ENCODE results near the gene SPIN2B. TPM values are rescaled to one million over a fixed set of nuclear protein-coding genes. Genes with fewer than 3 reads are reported as not detected.
"Not testable (repeated sequence)": the region's sequence is repeated elsewhere in the genome, so short reads cannot be mapped to it uniquely, and the experiment has no call there.

The SPIN2B gene
- 9.1 and 13.4 TPM in 2 replicates for total RNA-seq (2021)
- Bru-seq, nascent RNA: percentile 68 among the genes with signal in this experiment
- BruChase-seq, experiment 1, labeled RNA remaining after a 2-hour chase: percentile 77 among the genes with signal in this experiment
- BruChase-seq, experiment 2, labeled RNA remaining after a 6-hour chase: percentile 75 among the genes with signal in this experiment
- long read RNA-seq, transcript SPIN2B-202 (2 exons, 1,258 nt): major isoform, 6 of 15 reads
- long read RNA-seq, partial matches to known transcripts: 2 of 15 reads
- long read RNA-seq, other reads (novel, unspliced or antisense): 5 of 15 reads

DNA sequence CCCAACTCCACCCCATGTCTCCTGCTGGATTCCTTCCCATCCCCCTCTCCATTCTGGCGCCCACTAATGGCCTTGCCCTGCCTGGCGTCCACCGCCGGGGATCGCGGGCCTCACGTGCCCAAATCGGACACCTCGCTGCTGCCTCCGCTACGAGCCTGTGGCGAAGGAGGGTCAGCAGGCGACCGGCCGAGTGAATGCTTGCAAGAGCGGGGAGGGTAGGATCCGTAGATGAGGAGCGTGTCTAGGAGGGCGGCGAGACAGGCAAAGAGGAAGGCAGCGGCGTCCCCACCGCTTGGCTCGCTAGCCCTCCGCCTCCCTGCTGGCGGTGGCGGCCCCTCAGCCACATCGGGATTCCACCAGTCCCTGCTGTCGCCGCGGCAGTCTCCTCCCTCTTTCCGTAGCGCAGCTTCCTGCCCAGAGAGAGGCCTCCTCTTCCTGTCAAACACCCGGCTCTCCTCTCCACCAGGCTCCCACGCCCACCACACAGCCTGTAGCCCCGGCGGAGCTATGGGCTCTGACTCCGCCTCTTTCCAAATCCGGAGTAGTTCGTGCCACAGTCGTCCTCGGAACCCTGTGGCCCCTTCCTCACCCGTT is at the start of gene SPIN2B:
SPIN2B (minus strand) TSS at position 387 of the 594 bp plus-strand sequence.
- peak within 1 kb of the TSS; percentile 71 for H3K27ac ChIP-seq (ENCODE audit: low read depth, low read length, poor library complexity, severe bottlenecking)
- H3K36me3 ChIP-seq (ENCODE audit: insufficient read depth, low read length, poor library complexity, severe bottlenecking): no peaks in the 10 kb centered on the region
- ChIA-PET CTCF (no interaction called here), POLR2A (ENCODE audit: low non-redundant PET) (interaction anchor here (0.6 kb wide), 1 partner anchor 1024 kb away, joined by 17 read pairs; no protein-coding TSS in a partner anchor)
- intact Hi-C loops (cut with micrococcal nuclease; ENCODE audit: unreplicated experiment): no loop called here
- peak within 1 kb of the TSS; percentile 57 for H3K4me3 ChIP-seq (ENCODE audit: low read depth, low read length, poor library complexity, severe bottlenecking)
- no peaks in the 10 kb centered on the region for H3K4me1 ChIP-seq (ENCODE audit: insufficient read depth, low read length, poor library complexity, severe bottlenecking)
- H3K27me3 ChIP-seq (replicated peaks; ENCODE audit: insufficient read depth, low read depth, low read length, poor library complexity): no peaks in the 10 kb centered on the region
- TF ChIP-seq EZH2 (IDR thresholded peaks at IDR 0.05; ENCODE audit: borderline replicate concordance, low read depth, low read length, poor library complexity, severe bottlenecking): no peak
- TF ChIP-seq, protein P1, sequence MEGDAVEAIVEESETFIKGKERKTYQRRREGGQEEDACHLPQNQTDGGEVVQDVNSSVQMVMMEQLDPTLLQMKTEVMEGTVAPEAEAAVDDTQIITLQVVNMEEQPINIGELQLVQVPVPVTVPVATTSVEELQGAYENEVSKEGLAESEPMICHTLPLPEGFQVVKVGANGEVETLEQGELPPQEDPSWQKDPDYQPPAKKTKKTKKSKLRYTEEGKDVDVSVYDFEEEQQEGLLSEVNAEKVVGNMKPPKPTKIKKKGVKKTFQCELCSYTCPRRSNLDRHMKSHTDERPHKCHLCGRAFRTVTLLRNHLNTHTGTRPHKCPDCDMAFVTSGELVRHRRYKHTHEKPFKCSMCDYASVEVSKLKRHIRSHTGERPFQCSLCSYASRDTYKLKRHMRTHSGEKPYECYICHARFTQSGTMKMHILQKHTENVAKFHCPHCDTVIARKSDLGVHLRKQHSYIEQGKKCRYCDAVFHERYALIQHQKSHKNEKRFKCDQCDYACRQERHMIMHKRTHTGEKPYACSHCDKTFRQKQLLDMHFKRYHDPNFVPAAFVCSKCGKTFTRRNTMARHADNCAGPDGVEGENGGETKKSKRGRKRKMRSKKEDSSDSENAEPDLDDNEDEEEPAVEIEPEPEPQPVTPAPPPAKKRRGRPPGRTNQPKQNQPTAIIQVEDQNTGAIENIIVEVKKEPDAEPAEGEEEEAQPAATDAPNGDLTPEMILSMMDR (conservative IDR thresholded peaks at IDR 0.05; ENCODE audit: low read depth, low read length): no peak
- peak; percentile 93 for DNase-seq (ENCODE audit: low spot score)
- no peaks in the 10 kb centered on the region for H3K9me3 ChIP-seq (ENCODE audit: low read depth, low read length, poor library complexity, severe bottlenecking)
- BruUV-seq (replicated peaks): no TSS peak

DNA sequence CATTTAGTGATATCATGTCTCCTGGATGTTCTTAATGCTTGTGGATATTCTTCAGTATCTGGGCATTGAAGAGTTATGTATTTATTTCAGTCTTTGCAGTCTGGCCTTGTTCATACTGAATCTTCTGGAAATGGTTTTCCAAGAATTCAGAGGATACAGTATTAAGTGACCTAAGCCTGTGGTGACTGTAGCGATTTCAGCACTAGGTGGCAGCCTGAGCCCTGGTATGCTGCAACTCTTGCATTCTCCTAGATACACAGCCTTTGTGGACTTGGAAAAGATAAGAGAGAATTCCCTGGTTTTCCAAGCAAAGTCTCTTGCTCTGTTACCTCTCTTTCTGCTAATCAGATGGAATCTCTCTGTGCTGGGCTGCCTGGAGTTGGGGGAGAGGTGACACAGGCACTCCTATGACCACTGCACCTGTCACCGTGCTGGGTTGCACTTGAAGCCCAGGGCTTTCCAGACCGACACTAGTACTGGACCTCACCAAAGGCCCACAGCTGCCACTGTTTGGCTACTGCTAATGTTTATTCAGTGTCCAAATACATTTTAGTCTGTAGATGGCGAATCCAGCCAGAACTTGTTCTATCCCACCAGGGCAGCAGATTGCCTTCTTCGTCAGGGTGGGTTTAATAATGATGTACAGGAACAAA is 35.2 kb upstream of the SPIN2B start:
- no peak overlapping the region for H3K27ac ChIP-seq (ENCODE audit: low read depth, low read length, poor library complexity, severe bottlenecking)
- no peaks in the 10 kb centered on the region for H3K27me3 ChIP-seq (replicated peaks; ENCODE audit: insufficient read depth, low read depth, low read length, poor library complexity)
- no TSS peak for BruUV-seq (replicated peaks)
- no peak overlapping the region for H3K4me3 ChIP-seq (ENCODE audit: low read depth, low read length, poor library complexity, severe bottlenecking)
- H3K36me3 ChIP-seq (ENCODE audit: insufficient read depth, low read length, poor library complexity, severe bottlenecking): no peaks in the 10 kb centered on the region
- H3K9me3 ChIP-seq (ENCODE audit: low read depth, low read length, poor library complexity, severe bottlenecking): no peaks in the 10 kb centered on the region
- DNase-seq (ENCODE audit: low spot score): peak; percentile 49
- intact Hi-C loops (cut with micrococcal nuclease; ENCODE audit: unreplicated experiment): loop anchor here (2.0 kb wide), 1 partner anchor 298 kb away; no protein-coding TSS in a partner anchor
- ChIA-PET CTCF (no interaction called here), POLR2A (ENCODE audit: low non-redundant PET) (no interaction called here)
- TF ChIP-seq, protein P1 (conservative IDR thresholded peaks at IDR 0.05; ENCODE audit: low read depth, low read length): peak; percentile 59
- no peak for TF ChIP-seq EZH2 (IDR thresholded peaks at IDR 0.05; ENCODE audit: borderline replicate concordance, low read depth, low read length, poor library complexity, severe bottlenecking)
- H3K4me1 ChIP-seq (ENCODE audit: insufficient read depth, low read length, poor library complexity, severe bottlenecking): no peaks in the 10 kb centered on the region

DNA sequence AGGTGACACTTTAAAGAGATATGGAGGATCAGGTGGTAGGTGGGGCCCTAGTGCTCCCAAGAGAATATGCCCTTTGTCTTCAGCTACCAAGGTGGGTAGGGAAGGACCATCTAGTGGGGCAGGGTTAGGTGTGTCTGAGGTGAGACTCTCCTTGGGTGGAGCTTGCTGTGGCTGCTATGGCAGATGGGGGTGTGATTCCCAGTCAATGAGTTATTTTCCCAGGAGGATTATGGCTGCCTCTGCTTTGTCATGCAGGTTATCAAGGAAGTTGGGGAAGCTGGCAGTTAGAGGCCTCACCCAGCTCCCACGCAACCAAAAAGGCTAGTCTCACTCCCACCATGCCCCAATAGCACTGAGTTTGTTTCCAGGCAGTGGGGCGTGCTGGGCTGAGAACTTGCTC is 33.8 kb upstream of the SPIN2B start:
- H3K4me3 ChIP-seq (ENCODE audit: low read depth, low read length, poor library complexity, severe bottlenecking): no peak overlapping the region
- no peak overlapping the region for H3K27ac ChIP-seq (ENCODE audit: low read depth, low read length, poor library complexity, severe bottlenecking)
- no peaks in the 10 kb centered on the region for H3K36me3 ChIP-seq (ENCODE audit: insufficient read depth, low read length, poor library complexity, severe bottlenecking)
- H3K27me3 ChIP-seq (replicated peaks; ENCODE audit: insufficient read depth, low read depth, low read length, poor library complexity): no peaks in the 10 kb centered on the region
- ChIA-PET POLR2A (ENCODE audit: low non-redundant PET) (no interaction called here), CTCF (no interaction called here)
- no TSS peak for BruUV-seq (replicated peaks)
- DNase-seq (ENCODE audit: low spot score): no peak
- no peaks in the 10 kb centered on the region for H3K4me1 ChIP-seq (ENCODE audit: insufficient read depth, low read length, poor library complexity, severe bottlenecking)
- no peaks in the 10 kb centered on the region for H3K9me3 ChIP-seq (ENCODE audit: low read depth, low read length, poor library complexity, severe bottlenecking)
- intact Hi-C loops (cut with micrococcal nuclease; ENCODE audit: unreplicated experiment): no loop called here
- TF ChIP-seq, protein P1 (conservative IDR thresholded peaks at IDR 0.05; ENCODE audit: low read depth, low read length): no peak
- TF ChIP-seq EZH2 (IDR thresholded peaks at IDR 0.05; ENCODE audit: borderline replicate concordance, low read depth, low read length, poor library complexity, severe bottlenecking): no peak

DNA sequence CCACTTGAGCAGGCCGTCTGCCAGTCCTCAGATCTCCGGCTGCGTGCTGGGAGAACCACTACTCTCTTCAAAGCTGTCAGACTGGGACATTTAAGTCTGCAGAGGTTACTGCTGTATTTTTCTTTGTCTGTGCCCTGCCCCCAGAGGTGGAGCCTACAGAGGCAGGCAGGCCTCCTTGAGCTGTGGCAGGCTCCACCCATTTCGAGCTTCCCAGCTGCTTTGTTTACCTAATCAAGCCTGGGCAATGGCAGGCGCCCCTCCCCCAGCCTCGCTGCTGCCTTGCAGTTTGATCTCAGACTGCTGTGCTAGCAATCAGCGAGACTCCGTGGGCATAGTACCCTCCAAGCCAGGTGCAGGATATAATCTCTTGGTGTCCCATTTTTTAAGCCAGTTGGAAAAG is 30.9 kb upstream of the SPIN2B start:
- POLR2A ChIA-PET (ENCODE audit: low non-redundant PET); H3K27ac ChIP-seq (ENCODE audit: low read depth, low read length, poor library complexity, severe bottlenecking); DNase-seq (ENCODE audit: low spot score); CTCF ChIA-PET; H3K4me3 ChIP-seq (ENCODE audit: low read depth, low read length, poor library complexity, severe bottlenecking); BruUV-seq (replicated peaks); H3K9me3 ChIP-seq (ENCODE audit: low read depth, low read length, poor library complexity, severe bottlenecking); H3K36me3 ChIP-seq (ENCODE audit: insufficient read depth, low read length, poor library complexity, severe bottlenecking); H3K4me1 ChIP-seq (ENCODE audit: insufficient read depth, low read length, poor library complexity, severe bottlenecking); H3K27me3 ChIP-seq (replicated peaks; ENCODE audit: insufficient read depth, low read depth, low read length, poor library complexity); intact Hi-C loops (cut with micrococcal nuclease; ENCODE audit: unreplicated experiment): not testable (repeated sequence)

Data from A673 (cell line).